K562 (cell line): ENCODE measurements around the gene PMVK. TPM values are rescaled to one million over a fixed set of nuclear protein-coding genes. Genes with fewer than 3 reads are reported as not detected.

Experiments used
- ARID3B ChIP-seq: fragments of 250-450 bp; sonication (Bioruptor Pico); IDR thresholded peaks from 2 replicates; pipeline ENCODE4 v1.4.0; 2020; ENCODE audit warnings: borderline replicate concordance
- BRD9 ChIP-seq: fragments of 450-650 bp; IDR thresholded peaks from 2 replicates; pipeline ENCODE4 v1.6.1; 2018; ENCODE audit warnings: low read depth; ENCODE audit not compliant: partially characterized antibody
- CREB1 ChIP-seq, 2 experiments: sonication (generic) in 1 of 2; formaldehyde crosslinking in 1 of 2; IDR thresholded peaks; 2 replicates each; pipeline versions ENCODE4 v1.6.1 to v1.8.0; 2012 to 2022; ENCODE audit warnings: inconsistent platforms in 1 of 2, mild to moderate bottlenecking in 1 of 2, missing genetic modification reagents in 1 of 2, moderate library complexity in 1 of 2
- ESRRA ChIP-seq: fragments of 450-650 bp; IDR thresholded peaks from 2 replicates; pipeline ENCODE4 v1.6.1; 2014; ENCODE audit warnings: low read depth, mild to moderate bottlenecking, moderate library complexity, borderline replicate concordance
- IFI16 ChIP-seq: fragments of 250-450 bp; sonication (Bioruptor Pico); IDR thresholded peaks from 2 replicates; pipeline ENCODE4 v2.1.2; 2022; ENCODE audit warnings: mild to moderate bottlenecking, inconsistent platforms
- NEUROD1 ChIP-seq: fragments of 150-350 bp; IDR thresholded peaks from 2 replicates; pipeline ENCODE4 v1.6.1; 2014; ENCODE audit warnings: borderline replicate concordance, low read length, low read depth; ENCODE audit not compliant: partially characterized antibody
- NFXL1 ChIP-seq: fragments of 450-650 bp; formaldehyde crosslinking; IDR thresholded peaks from 2 replicates; pipeline ENCODE4 v1.4.0; 2021; ENCODE audit warnings: mild to moderate bottlenecking
- ZBTB49 ChIP-seq: sonication (generic); formaldehyde crosslinking; IDR thresholded peaks from 2 replicates; pipeline ENCODE4 v1.8.0; 2022; ENCODE audit warnings: missing genetic modification reagents, mild to moderate bottlenecking, borderline replicate concordance
- ZNF318 ChIP-seq, 2 experiments: fragments of 450-650 bp; IDR thresholded peaks; 2 replicates each; pipeline ENCODE4 v1.6.1; 2016; ENCODE audit warnings: mild to moderate bottlenecking in 2 of 2, borderline replicate concordance in 1 of 2, low read depth in 1 of 2, moderate library complexity in 1 of 2
- ZNF639 ChIP-seq, 2 experiments: fragments of 200-800 bp in 1 of 2; sonication (Bioruptor generic) in 1 of 2; sonication (generic) in 1 of 2; formaldehyde crosslinking in 1 of 2; IDR thresholded peaks in 1 of 2; conservative IDR thresholded peaks in 1 of 2; 2 replicates each; pipeline versions ENCODE4 v1.5.0 to v1.6.1; 2016 to 2020; ENCODE audit warnings: missing compliant biosample characterization in 1 of 2, missing genetic modification characterization in 1 of 2, missing genetic modification reagents in 1 of 2
- polyA plus RNA-seq, 8 experiments: library from polyadenylated mRNA; depleted of rRNA in 4 of 8; stranded (reverse) in 5 of 8; unstranded in 3 of 8; fragments of >200 nt; fragmentation: Nextera tagmentation in 2 of 8; fragmentation: Illumina TruSeq in 1 of 8; extraction: Ambion mirVana in 2 of 8; extraction: Trizol in 1 of 8; gene quantifications; 2 replicates each; pipeline versions ENCODE4 v1.2.1 to v1.2.3, GENCODE V29; 2011 to 2014; ENCODE audit warnings: inconsistent platforms in 1 of 8, missing spikeins in 1 of 8
- total RNA-seq, 7 experiments: library from RNA; depleted of rRNA in 6 of 7; stranded (reverse); fragments of >200 nt in 6 of 7; fragmentation: Illumina TruSeq in 2 of 7; extraction: Trizol in 2 of 7; gene quantifications; 2 replicates each; pipeline versions ENCODE4 v1.2.1 to v1.2.3, GENCODE V29; 2011 to 2021; ENCODE audit warnings: low replicate concordance in 1 of 7

Gene PMVK
- total and polyA plus RNA-seq, 9 of the 15 experiments (the other 6 are each of a cell fraction or from before 2014, with no cell fraction given), result 1.1 to 15.3 (median 6.3) TPM

GRCh38 chr1:154937085-154937987 is 817 bp upstream of the PMVK start (continued):
- TF ChIP-seq BRD9, result no peak
- peak; percentile 97 for TF ChIP-seq CREB1 (IDR thresholded peaks at IDR 0.05)
- peak; percentile 96 for TF ChIP-seq CREB1 (CRISPR knock-in tag; IDR thresholded peaks at IDR 0.05)
- no peak for TF ChIP-seq ZBTB49 (CRISPR knock-in tag)
- TF ChIP-seq IFI16, result no peak
- 0 out of 4 replicates have a peak, but pooled peaks of 1 of the 2 experiments have one; percentile 1 for TF ChIP-seq ZNF639 (CRISPR knock-in tag; conservative IDR thresholded peaks at IDR 0.05 in 1 of 2, IDR thresholded peaks at IDR 0.05 in 1 of 2)
- peak; percentile 70 for TF ChIP-seq NEUROD1
- TF ChIP-seq ESRRA, result no peak
- no peak for TF ChIP-seq NFXL1 (CRISPR knock-in tag)
- no peak; a peak in 1 of 4 replicates for TF ChIP-seq ZNF318 (IDR thresholded peaks at IDR 0.05; ENCODE audit: borderline replicate concordance in 1 of 2, low read depth in 1 of 2)
- TF ChIP-seq ARID3B (CRISPR knock-in tag), result no peak
